Bronchial epithelial cell (primary cell): ENCODE data around the gene WASL. TPM values are rescaled to one million over a fixed set of nuclear protein-coding genes. Genes with fewer than 3 reads are reported as not detected.
"Not testable (repeated sequence)": the region's sequence is repeated elsewhere in the genome, so short reads cannot be mapped to it uniquely, and the experiment has no call there.

Experiments used
- DNase-seq: peaks from one replicate; pipeline ENCODE4 v3.0.0-alpha.2; 2010; ENCODE audit warnings: low read depth
- FAIRE-seq: peaks from 2 replicates; lab custom pipeline; 2011; peaks lifted over from hg19 to GRCh38; lab: Jason Lieb, UNC
- H3K27me3 ChIP-seq: 2 replicates; pipeline ENCODE4 v1.5.1; 2011; ENCODE audit warnings: low read length; ENCODE audit not compliant: control insufficient read depth, insufficient read depth
- H3K36me3 ChIP-seq: 2 replicates; pipeline ENCODE4 v1.5.1; 2011; ENCODE audit warnings: low read length; ENCODE audit not compliant: control insufficient read depth, insufficient read depth
- H3K4me3 ChIP-seq: 2 replicates; pipeline ENCODE4 v1.5.1; 2011; ENCODE audit warnings: mild to moderate bottlenecking, low read depth, low read length, control low read depth
- CTCF ChIP-seq: IDR thresholded peaks from 2 replicates; pipeline ENCODE4 v1.5.1; 2011; ENCODE audit warnings: mild to moderate bottlenecking, moderate library complexity, low read length, control low read depth, inconsistent platforms; ENCODE audit not compliant: insufficient read depth, severe bottlenecking
- total RNA-seq: library from RNA; depleted of rRNA; stranded (reverse); fragments of >200 nt; gene quantifications from 2 replicates; pipeline ENCODE4 v1.2.1, GENCODE V29; 2014

WASL gene
- total RNA-seq, 1 donor from 2014 or later = 15.0 TPM

GRCh38 chr7:123738808-123739207 lies 10.0 kb downstream of the WASL start:
- TF ChIP-seq CTCF = no peak
- no peak overlapping the region for H3K4me3 ChIP-seq
- no peaks in the 10 kb centered on the region for H3K36me3 ChIP-seq
- no peak for FAIRE-seq
- no peaks in the 10 kb centered on the region for H3K27me3 ChIP-seq
- DNase-seq = no peak

GRCh38 chr7:123738356-123738755 lies 10.4 kb downstream of the WASL start:
- Histone ChIP-seq H3K4me3 (no peak overlapping the region), H3K27me3 (no peaks in the 10 kb centered on the region), H3K36me3 (no peaks in the 10 kb centered on the region)
- TF ChIP-seq CTCF = no peak
- no peak for FAIRE-seq
- DNase-seq = no peak

- not testable (repeated sequence) for DNase-seq, H3K27me3 ChIP-seq, H3K4me3 ChIP-seq, FAIRE-seq, H3K36me3 ChIP-seq
These were observed 11.6 kb downstream of the WASL start for GRCh38 chr7:123737168-123737674.

GRCh38 chr7:123735539-123735938 lies 13.3 kb downstream of the WASL start:
- no peaks in the 10 kb centered on the region for H3K27me3 ChIP-seq
- TF ChIP-seq CTCF = no peak
- DNase-seq = no peak
- no peak for FAIRE-seq
- no peak overlapping the region for H3K4me3 ChIP-seq
- no peaks in the 10 kb centered on the region for H3K36me3 ChIP-seq

- DNase-seq (no peak), FAIRE-seq (no peak)
- no peak for TF ChIP-seq CTCF
- no peaks in the 10 kb centered on the region for H3K36me3 ChIP-seq
- H3K27me3 ChIP-seq = no peaks in the 10 kb centered on the region
- no peak overlapping the region for H3K4me3 ChIP-seq
These were observed 14.3 kb downstream of the WASL start for GRCh38 chr7:123734498-123734897.

- no peak for TF ChIP-seq CTCF
- FAIRE-seq (no peak), DNase-seq (no peak)
- H3K27me3 ChIP-seq = no peaks in the 10 kb centered on the region
- no peaks in the 10 kb centered on the region for H3K36me3 ChIP-seq
- no peak overlapping the region for H3K4me3 ChIP-seq
These were observed 16.3 kb downstream of the WASL start for GRCh38 chr7:123732413-123733091.
